Omental fat pad (tissue), 4 donors: ENCODE results near the gene CRKL. TPM values are rescaled to one million over a fixed set of nuclear protein-coding genes. Genes with fewer than 3 reads are reported as not detected.

ENCODE experiments used
- ATAC-seq: fragments of 150-250 bp; one replicate; pipeline ENCODE4 v1.9.1; 2016; ENCODE audit warnings: mild to moderate bottlenecking, moderate library complexity; ENCODE audit not compliant: low FRiP score
- DNase-seq: peaks from one replicate; pipeline ENCODE4 v3.0.0-alpha.2; 2019; ENCODE audit warnings: low spot score
- CTCF ChIP-seq, 3 donors: fragments of 450-650 bp; IDR thresholded peaks; one replicate each; pipeline ENCODE4 v1.5.1; 2016 to 2017; ENCODE audit warnings: antibody characterized with exemption in 3 of 3, mild to moderate bottlenecking in 3 of 3, moderate library complexity in 2 of 3
- total RNA-seq, 4 donors: library from RNA; depleted of rRNA; stranded (reverse); fragments of >200 nt; gene quantifications; one replicate each; pipeline ENCODE4 v1.1.0, GENCODE V29; 2016

CRKL gene
- total RNA-seq, 4 donors from 2014 or later: 37.9 to 51.6 (median 45.4) TPM

- DNase-seq (no peak), ATAC-seq (no peak)
- TF ChIP-seq CTCF (IDR thresholded peaks at IDR 0.05): no peak
Observed at GRCh38 chr22:20973634-20974286, 56.6 kb downstream of the CRKL start.

- no peak for ATAC-seq
- TF ChIP-seq CTCF (IDR thresholded peaks at IDR 0.05): no peak
- DNase-seq: no peak
Observed at GRCh38 chr22:20974336-20974955, 57.2 kb downstream of the CRKL start.

- DNase-seq: no peak
- no peak for TF ChIP-seq CTCF (IDR thresholded peaks at IDR 0.05)
- ATAC-seq: no peak
Observed at GRCh38 chr22:20975541-20976290, 58.5 kb downstream of the CRKL start.

- no peak for TF ChIP-seq CTCF (IDR thresholded peaks at IDR 0.05)
- DNase-seq (no peak), ATAC-seq (no peak)
Observed at GRCh38 chr22:20976291-20976877, 59.2 kb downstream of the CRKL start.

GRCh38 chr22:20977019-20977418, 59.8 kb downstream of the CRKL start:
- no peak for ATAC-seq
- no peak for TF ChIP-seq CTCF (IDR thresholded peaks at IDR 0.05)

GRCh38 chr22:20977516-20978170, 60.4 kb downstream of the CRKL start:
- no peak for ATAC-seq
- DNase-seq: no peak
- TF ChIP-seq CTCF (IDR thresholded peaks at IDR 0.05): no peak

More at GRCh38 chr22:20977019-20977418, 59.8 kb downstream of the CRKL start:
- DNase-seq: no peak
